Measurements from ENCODE around the gene MUTYH. TPM values are rescaled to one million over a fixed set of nuclear protein-coding genes. Genes with fewer than 3 reads are reported as not detected.
"Not testable (repeated sequence)": the region's sequence is repeated elsewhere in the genome, so short reads cannot be mapped to it uniquely, and the experiment has no call there.

MUTYH gene
- total RNA-seq, 1 donor from 2014 or later = 18.9 TPM

GRCh38 chr1:45321444-45321843 lies 18.8 kb downstream of the MUTYH start:
- no peak for DNase-seq

GRCh38 chr1:45319761-45320160 lies 20.5 kb downstream of the MUTYH start:
- DNase-seq = no peak

- DNase-seq = no peak
Observed at GRCh38 chr1:45317166-45317565, 23.1 kb downstream of the MUTYH start.

- no peak for DNase-seq
Observed at GRCh38 chr1:45314266-45314665, 26.0 kb downstream of the MUTYH start.

- DNase-seq = no peak
Observed at GRCh38 chr1:45306905-45307304, 33.3 kb downstream of the MUTYH start.

- DNase-seq = peak; percentile 56
Observed at GRCh38 chr1:45306319-45306718, 33.9 kb downstream of the MUTYH start.

- no peak for DNase-seq
Observed at GRCh38 chr1:45305231-45305630, 35.0 kb downstream of the MUTYH start.

- no peak for DNase-seq
Observed at GRCh38 chr1:45304311-45305081, 35.7 kb downstream of the MUTYH start.

DNA sequence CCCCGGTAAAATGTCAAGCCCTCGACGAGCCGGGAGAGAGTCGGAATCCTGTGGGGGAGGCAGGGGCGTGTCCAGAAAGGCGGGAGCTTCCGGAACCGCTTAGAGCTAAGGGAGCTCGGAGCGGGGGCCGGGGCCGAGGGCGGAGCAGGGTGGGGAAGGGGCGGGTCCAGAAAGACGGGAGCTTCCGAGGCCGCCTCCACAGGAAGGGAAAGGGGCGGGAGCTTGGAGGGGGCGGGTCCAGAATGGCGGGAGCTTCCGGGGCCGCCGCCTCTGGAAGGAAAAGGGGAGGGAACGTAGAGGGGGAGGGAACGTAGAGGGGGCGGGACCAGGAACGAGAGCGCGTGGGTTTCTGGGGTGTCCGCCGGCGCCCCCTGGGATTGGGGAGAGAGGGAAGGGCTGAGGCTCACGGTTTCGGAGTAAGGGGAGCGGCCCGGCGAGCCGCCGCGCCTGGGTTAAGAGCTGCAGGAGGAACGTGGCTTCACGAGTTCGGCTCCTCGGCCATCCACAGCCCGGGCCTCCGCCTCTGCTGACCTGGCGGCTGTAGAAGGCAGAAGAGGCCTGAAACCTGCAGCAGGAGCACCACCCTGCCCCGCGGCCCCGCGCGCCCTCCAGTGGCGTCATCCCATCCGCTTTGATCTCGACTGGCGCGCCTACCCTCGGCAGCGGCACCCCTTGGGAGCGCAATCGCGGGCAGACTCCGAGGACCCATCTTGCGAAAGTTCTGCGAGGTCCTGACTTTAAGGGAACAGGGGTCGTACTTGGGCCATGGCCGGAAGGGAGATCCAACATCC lies 36.5 kb downstream of the MUTYH start:
- peak; percentile 98 for DNase-seq

- no peak for DNase-seq
Observed at GRCh38 chr1:45302505-45303150, 37.6 kb downstream of the MUTYH start.

DNA sequence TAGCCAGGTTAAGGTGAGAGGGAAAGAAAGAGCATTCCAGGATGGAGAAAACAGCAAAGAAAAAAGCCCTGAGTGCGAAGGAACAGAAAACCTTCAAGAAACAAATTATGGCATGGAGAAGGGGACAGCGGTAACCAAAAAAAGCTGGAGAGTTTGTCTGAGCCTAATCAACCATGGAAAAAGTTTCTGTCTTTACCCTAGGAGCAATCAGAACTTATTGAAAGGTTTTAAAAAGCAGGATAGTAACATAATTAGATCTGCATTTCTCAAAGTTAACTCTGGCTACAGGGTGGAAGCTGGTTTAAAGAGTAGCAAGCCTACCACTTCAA lies 39.6 kb downstream of the MUTYH start:
- no peak for DNase-seq

DNA sequence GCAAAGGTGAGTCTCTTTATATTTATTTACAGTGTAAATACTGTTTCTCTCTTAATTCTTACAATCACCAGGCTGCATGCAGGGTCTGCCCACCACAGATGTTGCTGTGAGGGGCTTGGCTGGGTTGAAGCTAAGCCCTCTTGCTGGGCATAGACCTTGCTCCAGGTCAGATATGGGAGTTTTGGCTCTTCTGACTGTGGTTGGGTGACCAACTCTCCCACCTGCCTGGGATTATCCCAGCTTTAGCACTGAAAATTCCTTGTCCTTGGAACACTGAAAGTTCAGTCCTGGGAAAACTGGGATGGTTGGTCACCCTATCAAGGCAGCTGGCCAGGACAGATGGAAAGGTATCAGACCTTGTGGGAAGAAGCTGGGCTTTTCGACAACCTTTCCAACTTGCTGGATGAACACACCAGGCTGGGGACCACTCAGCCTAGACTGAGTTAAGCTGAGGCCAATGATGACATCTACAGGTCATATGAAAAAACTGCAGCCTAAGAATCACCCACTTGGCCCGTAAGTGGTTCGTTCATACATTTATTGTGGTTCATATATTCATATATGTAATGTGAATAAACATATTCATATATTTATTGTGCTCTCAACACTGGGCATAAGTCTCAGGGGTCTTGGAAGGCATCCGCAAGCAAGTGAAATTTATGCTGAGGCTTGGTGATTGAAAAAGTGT lies 40.1 kb downstream of the MUTYH start:
- peak; percentile 92 for DNase-seq

GRCh38 chr1:45299296-45299695 lies 40.9 kb downstream of the MUTYH start:
- no peak for DNase-seq

GRCh38 chr1:45297666-45298356 lies 42.4 kb downstream of the MUTYH start:
- no peak for DNase-seq

DNA sequence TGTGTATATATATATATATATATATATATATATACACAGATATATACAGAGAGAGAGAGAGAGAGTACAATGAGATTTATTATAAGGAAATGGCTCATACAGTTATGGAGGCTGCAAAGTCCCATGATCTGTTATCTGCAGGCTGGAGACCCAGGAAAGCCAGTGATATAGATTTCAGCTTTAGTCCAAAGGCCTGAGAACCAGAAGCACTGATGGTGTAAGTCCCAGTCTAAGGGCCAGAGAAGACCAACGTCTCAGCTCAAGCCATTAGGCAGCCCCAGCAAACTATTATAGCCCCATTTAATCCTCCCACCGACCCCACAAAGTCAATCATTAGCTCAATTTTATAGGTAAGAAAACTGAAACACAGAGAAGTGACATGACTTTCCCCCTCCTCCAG lies 48.5 kb downstream of the MUTYH start:
- DNase-seq = no peak

GRCh38 chr1:45291002-45291401 lies 49.2 kb downstream of the MUTYH start:
- DNase-seq = not testable (repeated sequence)

GRCh38 chr1:45286521-45286920 lies 53.7 kb downstream of the MUTYH start:
- not testable (repeated sequence) for DNase-seq

- DNase-seq = not testable (repeated sequence)
Observed at GRCh38 chr1:45284858-45285257, 55.4 kb downstream of the MUTYH start.

- peak; percentile 68 for DNase-seq
Observed at GRCh38 chr1:45282351-45282750, 57.9 kb downstream of the MUTYH start.

Data from dermis blood vessel endothelial cell (primary cell).